GM12878 (cell line): ENCODE data around the gene CXCL12. TPM values are rescaled to one million over a fixed set of nuclear protein-coding genes. Genes with fewer than 3 reads are reported as not detected.

Experiments used
- BCLAF1 ChIP-seq: fragments of 450-650 bp; IDR thresholded peaks from 2 replicates; pipeline ENCODE4 v1.6.1; 2017; ENCODE audit warnings: antibody characterized with exemption, mild to moderate bottlenecking, moderate library complexity
- ESRRA ChIP-seq: IDR thresholded peaks from 2 replicates; pipeline ENCODE4 v1.6.1; 2012; ENCODE audit warnings: mild to moderate bottlenecking, low read length, improper control_type of control experiment
- REST ChIP-seq: IDR thresholded peaks from 2 replicates; pipeline ENCODE4 v1.6.1; 2012; ENCODE audit warnings: mild to moderate bottlenecking, low read depth, low read length
- ZBED1 ChIP-seq: IDR thresholded peaks from 2 replicates; pipeline ENCODE4 v1.6.1; 2016; ENCODE audit warnings: borderline replicate concordance
- polyA plus RNA-seq, 11 experiments: library from polyadenylated mRNA; depleted of rRNA in 4 of 11; unstranded in 6 of 11; stranded (reverse) in 5 of 11; fragments of >200 nt; fragmentation: Nextera tagmentation in 4 of 11; fragmentation: Illumina TruSeq in 1 of 11; extraction: Ambion mirVana in 4 of 11; extraction: Trizol in 1 of 11; gene quantifications; 1 replicate in 1 of 11; 2 replicates in 10 of 11; pipeline versions ENCODE4 v1.2.1 to v1.2.3, GENCODE V29; 2011 to 2016; ENCODE audit warnings: inconsistent platforms in 2 of 11, missing spikeins in 2 of 11, low read depth in 1 of 11
- total RNA-seq, 4 experiments: library from RNA; depleted of rRNA in 3 of 4; stranded (reverse); fragments of >200 nt in 3 of 4; fragmentation: Illumina TruSeq in 1 of 4; extraction: Trizol in 1 of 4; gene quantifications; 2 replicates each; pipeline versions ENCODE4 v1.2.1 to v1.2.3, GENCODE V29; 2013 to 2021
- TF ChIP-seq, protein P1 (sequence below): IDR thresholded peaks from 2 replicates; pipeline ENCODE4 v1.6.1; 2012; ENCODE audit warnings: low read depth, low read length, improper control_type of control experiment

The CXCL12 gene
- total and polyA plus RNA-seq, 10 of the 15 experiments (the other 5 are each of a cell fraction or from before 2014, with no cell fraction given) = 0.03 to 4.5 (median 0.53) TPM

DNA sequence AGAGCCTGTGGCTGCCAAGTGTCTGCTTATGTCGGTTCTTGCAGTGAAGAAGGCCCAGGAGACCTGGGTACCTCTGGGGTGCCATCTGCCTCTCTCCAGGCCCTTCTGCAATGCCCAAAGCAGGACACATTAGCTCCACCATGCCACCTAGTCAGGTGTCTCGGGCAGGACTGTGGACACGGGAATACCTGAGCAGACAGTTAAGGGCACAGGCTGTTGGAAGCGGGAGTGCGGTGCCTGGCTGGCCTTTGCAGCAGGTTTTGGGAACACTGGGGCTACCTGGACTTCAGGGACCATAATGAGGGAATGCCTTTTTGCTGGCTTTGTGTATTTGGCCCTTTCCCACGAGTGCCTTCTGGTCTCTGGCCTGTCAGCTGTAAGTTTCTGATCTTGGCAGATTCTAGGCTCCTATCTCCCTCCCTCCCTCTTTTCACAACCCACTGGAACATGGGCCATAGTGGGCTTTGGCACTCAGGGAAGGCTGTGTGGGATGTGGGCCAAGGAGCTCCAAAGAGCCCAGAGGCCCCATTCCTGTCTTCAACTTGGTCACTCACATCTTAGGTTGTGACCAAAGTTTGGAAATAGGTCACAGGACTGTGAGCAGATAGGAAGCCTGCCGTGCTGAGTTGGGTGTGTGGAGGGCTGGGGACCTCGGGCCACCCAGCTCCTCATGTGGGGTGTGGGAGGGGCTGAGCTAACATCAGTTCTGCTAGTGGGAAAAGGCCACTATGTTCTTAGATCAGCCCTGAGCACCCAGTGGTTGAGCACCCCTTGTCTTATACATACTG is 41.5 kb upstream of the CXCL12 start (continued):
- no peak for TF ChIP-seq BCLAF1
- no peak for TF ChIP-seq ESRRA
- TF ChIP-seq ZBED1 = no peak
- TF ChIP-seq, protein P1, sequence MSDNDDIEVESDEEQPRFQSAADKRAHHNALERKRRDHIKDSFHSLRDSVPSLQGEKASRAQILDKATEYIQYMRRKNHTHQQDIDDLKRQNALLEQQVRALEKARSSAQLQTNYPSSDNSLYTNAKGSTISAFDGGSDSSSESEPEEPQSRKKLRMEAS = no peak
- TF ChIP-seq REST = no peak
